SH-SY5Y (cell line): ENCODE measurements around the gene SMAGP.

Experiments
- GATA2 ChIP-seq: IDR thresholded peaks from 2 replicates; pipeline ENCODE4 v1.6.1; 2011; ENCODE audit warnings: mild to moderate bottlenecking, low read depth, low read length
- GATA3 ChIP-seq: IDR thresholded peaks from 2 replicates; pipeline ENCODE4 v1.6.1; 2011; ENCODE audit warnings: low read depth, mild to moderate bottlenecking, low read length, moderate library complexity

- TF ChIP-seq GATA2: no peak
- no peak for TF ChIP-seq GATA3
Measured at GRCh38 chr12:51222461-51222860, 47.8 kb downstream of the SMAGP start.
